SK-N-SH treated with all-trans-retinoic acid at 6 μM for 48 hours (cell line): ENCODE measurements around the gene CYTL1.

Experiments
- ATAC-seq: fragments of 200-7000 bp; cut with Tn5 transposase; 3 replicates; pipeline ENCODE4 v1.9.1; 2020; ENCODE audit warnings: mild to moderate bottlenecking, moderate library complexity
- ARNTL ChIP-seq: fragments of 450-650 bp; formaldehyde crosslinking; IDR thresholded peaks from 2 replicates; pipeline ENCODE4 v1.5.0; 2020; ENCODE audit warnings: low read depth, mild to moderate bottlenecking, moderate library complexity, borderline replicate concordance
- BACH2 ChIP-seq: fragments of 250-450 bp; sonication (Bioruptor Pico); IDR thresholded peaks from 2 replicates; pipeline ENCODE4 v1.9.0; 2021; ENCODE audit warnings: mild to moderate bottlenecking, borderline replicate concordance
- CREB5 ChIP-seq: fragments of 250-450 bp; sonication (Bioruptor Pico); IDR thresholded peaks from 2 replicates; pipeline ENCODE4 v1.5.1; 2020; ENCODE audit warnings: low read depth, mild to moderate bottlenecking, moderate library complexity
- CSDC2 ChIP-seq: fragments of 250-450 bp; sonication (Bioruptor Pico); IDR thresholded peaks from 2 replicates; pipeline ENCODE4 v1.5.0; 2020; ENCODE audit warnings: mild to moderate bottlenecking, moderate library complexity
- CSRNP3 ChIP-seq: fragments of 250-450 bp; sonication (Bioruptor Pico); IDR thresholded peaks from 2 replicates; pipeline ENCODE4 v1.5.1; 2021; ENCODE audit warnings: mild to moderate bottlenecking, moderate library complexity
- ESRRG ChIP-seq: fragments of 250-450 bp; sonication (Bioruptor Pico); IDR thresholded peaks from 2 replicates; pipeline ENCODE4 v1.6.1; 2021; ENCODE audit warnings: mild to moderate bottlenecking
- GLIS3 ChIP-seq: fragments of 250-450 bp; sonication (Bioruptor Pico); IDR thresholded peaks from 2 replicates; pipeline ENCODE4 v1.5.0; 2020; ENCODE audit warnings: mild to moderate bottlenecking, moderate library complexity
- ISL1 ChIP-seq: fragments of 250-450 bp; sonication (Bioruptor Pico); IDR thresholded peaks from 2 replicates; pipeline ENCODE4 v2.1.2; 2022; ENCODE audit warnings: mild to moderate bottlenecking, moderate library complexity
- OSR1 ChIP-seq: fragments of 250-450 bp; sonication (Bioruptor Pico); IDR thresholded peaks from 2 replicates; pipeline ENCODE4 v1.8.0; 2022; ENCODE audit warnings: moderate library complexity, mild to moderate bottlenecking, inconsistent platforms
- PATZ1 ChIP-seq: fragments of 250-450 bp; sonication (Bioruptor Pico); IDR thresholded peaks from 2 replicates; pipeline ENCODE4 v1.8.0; 2020; ENCODE audit warnings: mild to moderate bottlenecking, moderate library complexity, borderline replicate concordance
- PPARA ChIP-seq: fragments of 250-450 bp; sonication (Bioruptor Pico); IDR thresholded peaks from 2 replicates; pipeline ENCODE4 v1.5.0; 2020; ENCODE audit warnings: mild to moderate bottlenecking, borderline replicate concordance
- RARB ChIP-seq: fragments of 250-450 bp; sonication (Bioruptor Pico); IDR thresholded peaks from 2 replicates; pipeline ENCODE4 v1.8.0; 2021; ENCODE audit warnings: mild to moderate bottlenecking, moderate library complexity
- SNAI2 ChIP-seq: fragments of 250-450 bp; sonication (Bioruptor Pico); IDR thresholded peaks from 2 replicates; pipeline ENCODE4 v1.5.0; 2020; ENCODE audit warnings: mild to moderate bottlenecking, moderate library complexity
- TCF4 ChIP-seq: fragments of 250-450 bp; sonication (Bioruptor Pico); IDR thresholded peaks from 2 replicates; pipeline ENCODE4 v1.8.0; 2021; ENCODE audit warnings: mild to moderate bottlenecking, moderate library complexity, borderline replicate concordance
- TOX ChIP-seq: fragments of 250-450 bp; sonication (Bioruptor Pico); IDR thresholded peaks from 2 replicates; pipeline ENCODE4 v1.8.0; 2021; ENCODE audit warnings: mild to moderate bottlenecking, moderate library complexity, borderline replicate concordance
- TSHZ2 ChIP-seq: fragments of 250-450 bp; sonication (Bioruptor Pico); IDR thresholded peaks from 2 replicates; pipeline ENCODE4 v1.5.0; 2020; ENCODE audit warnings: mild to moderate bottlenecking, moderate library complexity
- ZC3H10 ChIP-seq: fragments of 250-450 bp; sonication (Bioruptor Pico); IDR thresholded peaks from 2 replicates; pipeline ENCODE4 v1.5.1; 2021; ENCODE audit warnings: mild to moderate bottlenecking, moderate library complexity
- ZFP3 ChIP-seq: fragments of 250-450 bp; sonication (Bioruptor Pico); IDR thresholded peaks from 2 replicates; pipeline ENCODE4 v1.5.0; 2020; ENCODE audit warnings: mild to moderate bottlenecking, moderate library complexity
- ZFP30 ChIP-seq: fragments of 450-650 bp; formaldehyde crosslinking; IDR thresholded peaks from 2 replicates; pipeline ENCODE4 v1.5.0; 2022; ENCODE audit warnings: mild to moderate bottlenecking, moderate library complexity
- ZNF565 ChIP-seq: fragments of 450-650 bp; formaldehyde crosslinking; conservative IDR thresholded peaks from 2 replicates; pipeline ENCODE4 v1.5.0; 2020; ENCODE audit warnings: low read depth, mild to moderate bottlenecking, moderate library complexity
- ZNF70 ChIP-seq: fragments of 450-650 bp; formaldehyde crosslinking; IDR thresholded peaks from 2 replicates; pipeline ENCODE4 v1.5.0; 2020; ENCODE audit warnings: mild to moderate bottlenecking, moderate library complexity
- ZNF8 ChIP-seq: fragments of 450-650 bp; formaldehyde crosslinking; IDR thresholded peaks from 2 replicates; pipeline ENCODE4 v1.5.0; 2020; ENCODE audit warnings: mild to moderate bottlenecking, moderate library complexity

CYTL1 gene

GRCh38 chr4:5034206-5034605 lies 14.9 kb upstream of the CYTL1 start:
- no peak for TF ChIP-seq CSDC2
- no peak for TF ChIP-seq CSRNP3
- no peak for TF ChIP-seq BACH2 (CRISPR knock-in tag)
- TF ChIP-seq ZNF8 (CRISPR knock-in tag), result no peak
- TF ChIP-seq GLIS3, result no peak
- ATAC-seq, result no peak

- ATAC-seq, result no peak
- TF ChIP-seq TOX (no peak), CSDC2 (no peak), GLIS3 (no peak), SNAI2 (CRISPR knock-in tag) (no peak), RARB (CRISPR knock-in tag) (no peak), OSR1 (CRISPR knock-in tag) (no peak), ZFP30 (CRISPR knock-in tag) (no peak), ZC3H10 (CRISPR knock-in tag) (no peak), PPARA (CRISPR knock-in tag) (no peak), PATZ1 (CRISPR knock-in tag) (no peak), CREB5 (CRISPR knock-in tag) (no peak), TCF4 (CRISPR knock-in tag) (no peak), TSHZ2 (no peak), ZNF8 (CRISPR knock-in tag) (no peak), ZNF70 (CRISPR knock-in tag) (no peak), ZNF565 (CRISPR knock-in tag) (no peak)
Observed at GRCh38 chr4:5033281-5033841, 14.1 kb upstream of the CYTL1 start.

GRCh38 chr4:5032813-5033212 lies 13.6 kb upstream of the CYTL1 start:
- TF ChIP-seq TOX (no peak), TSHZ2 (no peak), ZNF565 (CRISPR knock-in tag) (no peak), ISL1 (CRISPR knock-in tag) (no peak), TCF4 (CRISPR knock-in tag) (no peak), CREB5 (CRISPR knock-in tag) (no peak), GLIS3 (no peak), RARB (CRISPR knock-in tag) (no peak), ZNF8 (CRISPR knock-in tag) (no peak), BACH2 (CRISPR knock-in tag) (no peak), ARNTL (no peak), ZNF70 (CRISPR knock-in tag) (no peak), ZFP30 (CRISPR knock-in tag) (no peak), SNAI2 (CRISPR knock-in tag) (no peak), ESRRG (CRISPR knock-in tag) (no peak), PATZ1 (CRISPR knock-in tag) (no peak), ZFP3 (CRISPR knock-in tag) (no peak), CSRNP3 (no peak)
- TF ChIP-seq, all 23 proteins: peak for 0
- no peak for ATAC-seq
